Right lobe of liver (tissue), 6 donors: Measurements from ENCODE around the gene DNAJC15. TPM values are rescaled to one million over a fixed set of nuclear protein-coding genes. Genes with fewer than 3 reads are reported as not detected.

Experiments
- ATAC-seq, 4 donors: fragments of 200-7000 bp; cut with Tn5 transposase; one replicate each; pipeline ENCODE4 v1.9.1; 2020; ENCODE audit warnings: mild to moderate bottlenecking in 4 of 4, moderate library complexity in 4 of 4
- DNase-seq, 3 donors: peaks; one replicate each; pipeline ENCODE4 v3.0.0-alpha.2; 2020
- H3K27ac ChIP-seq, 3 donors: fragments of 200-600 bp; one replicate each; pipeline ENCODE4 v1.8.0; 2022
- H3K27me3 ChIP-seq, 2 donors: fragments of 200-600 bp; one replicate each; pipeline ENCODE4 v1.8.0; 2022
- H3K36me3 ChIP-seq, 4 donors: fragments of 200-600 bp; sonication (generic) in 1 of 4; one replicate each; pipeline versions ENCODE4 v1.5.1 to v1.8.0; 2017 to 2022; ENCODE audit warnings: control low read depth in 1 of 4
- H3K4me1 ChIP-seq, 4 donors: fragments of 200-600 bp; sonication (generic) in 1 of 4; one replicate each; pipeline versions ENCODE4 v1.5.1 to v1.8.0; 2017 to 2022; ENCODE audit warnings: control low read depth in 1 of 4
- H3K4me3 ChIP-seq, 3 donors: fragments of 200-600 bp; one replicate each; pipeline ENCODE4 v1.8.0; 2022
- H3K9me3 ChIP-seq, 4 donors: fragments of 200-600 bp; sonication (generic) in 1 of 4; one replicate each; pipeline versions ENCODE4 v1.5.1 to v1.8.0; 2017 to 2022; ENCODE audit warnings: control low read depth in 1 of 4
- CTCF ChIP-seq, 4 donors: fragments of 200-600 bp in 3 of 4; fragments of 450-650 bp in 1 of 4; IDR thresholded peaks; one replicate each; pipeline versions ENCODE4 v1.5.1 to v1.8.0; 2016 to 2022; ENCODE audit warnings: antibody characterized with exemption in 4 of 4, mild to moderate bottlenecking in 2 of 4
- POLR2A ChIP-seq: fragments of 450-650 bp; IDR thresholded peaks from one replicate; pipeline ENCODE4 v1.6.1; 2017; ENCODE audit warnings: antibody characterized with exemption, mild to moderate bottlenecking
- WGBS: methylation state at CpG from one replicate; pipeline ENCODE4 v1.1.6; 2018; ENCODE audit warnings: low coverage, low lambda C conversion rate; ENCODE audit not compliant: insufficient coverage; ENCODE audit errors: missing lambda C conversion rate; 5-methylcytosine and 5-hydroxymethylcytosine counted together
- intact Hi-C, 2 donors: fragments of 100-400 bp; cut with DNase I; formaldehyde crosslinking; loops; one replicate each; pipeline versions ENCODE4 v1.11.2 to v1.14.1; 2022
- total RNA-seq, 6 experiments: library from RNA; depleted of rRNA in 2 of 6; stranded (reverse); fragments of >200 nt in 2 of 6; fragmentation: NEBNext Ultra II Directional in 3 of 6; extraction: Animal tissue kit (Norgen Biotek cat#: 25700) in 3 of 6; gene quantifications; one replicate each; pipeline versions ENCODE4 v1.1.0 to v1.2.4, GENCODE V29; 2016 to 2023
- donor health status: DM: no; HTN: yes; CAD: no.
- donor health status: DM: no; HTN: no; CAD: no.
- donor health status: DM: no; HTN: no; CAD: no.
- donor health status: DM: no; HTN: yes; CAD: no.
- donor health status: DM: no; HTN: yes; CAD: no.

The DNAJC15 gene
- total RNA-seq, 6 experiments from 2014 or later = 4.1 to 9.4 (median 6.9) TPM

DNA sequence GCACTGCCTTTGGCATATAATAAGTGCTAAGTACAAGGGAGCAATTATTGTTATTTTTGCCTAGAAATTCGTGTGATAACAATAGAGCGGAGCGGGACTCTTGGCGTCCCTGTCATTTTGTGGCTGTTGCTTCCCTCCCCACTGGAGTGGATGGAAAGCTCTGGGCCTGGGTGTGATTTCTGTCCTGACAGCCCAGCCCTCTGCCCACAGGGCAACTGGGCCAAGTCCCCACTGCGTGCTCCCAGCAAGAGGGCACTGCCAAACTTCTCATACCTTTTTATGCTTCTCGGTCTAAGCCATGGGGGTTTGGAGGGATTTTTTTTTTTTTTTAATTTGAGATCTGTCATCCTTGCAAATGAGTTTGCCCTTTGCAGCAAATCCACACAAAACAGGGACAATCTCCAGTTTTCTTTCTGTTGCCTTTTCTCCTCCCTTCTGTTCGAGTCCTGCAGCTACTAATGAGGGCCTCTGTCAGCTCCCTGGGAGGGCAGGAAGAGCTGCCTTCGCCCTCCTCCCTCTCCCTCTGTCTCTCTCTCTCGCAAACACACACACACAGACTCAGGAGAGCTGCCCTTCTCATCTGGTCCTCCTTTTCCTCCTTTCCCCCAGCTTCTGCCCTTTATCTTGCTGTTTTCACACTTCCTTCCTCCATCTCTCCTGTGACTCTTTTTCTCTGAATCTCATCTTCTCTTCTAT is 103.9 kb downstream of the DNAJC15 start:
- Histone ChIP-seq H3K9me3 (no peaks in the 10 kb centered on the region), H3K4me3 (no peak overlapping the region), H3K27me3 (no peaks in the 10 kb centered on the region), H3K36me3 (no peaks in the 10 kb centered on the region), H3K27ac (no peak overlapping the region), H3K4me1 (no peaks in the 10 kb centered on the region)
- ATAC-seq (no peak), DNase-seq (no peak)
- intact Hi-C loops = no loop called here
- no peak for TF ChIP-seq POLR2A
- TF ChIP-seq CTCF (IDR thresholded peaks at IDR 0.05) = no peak
- WGBS = 45% methylated on average over 5 of the region's 9 CpGs

DNA sequence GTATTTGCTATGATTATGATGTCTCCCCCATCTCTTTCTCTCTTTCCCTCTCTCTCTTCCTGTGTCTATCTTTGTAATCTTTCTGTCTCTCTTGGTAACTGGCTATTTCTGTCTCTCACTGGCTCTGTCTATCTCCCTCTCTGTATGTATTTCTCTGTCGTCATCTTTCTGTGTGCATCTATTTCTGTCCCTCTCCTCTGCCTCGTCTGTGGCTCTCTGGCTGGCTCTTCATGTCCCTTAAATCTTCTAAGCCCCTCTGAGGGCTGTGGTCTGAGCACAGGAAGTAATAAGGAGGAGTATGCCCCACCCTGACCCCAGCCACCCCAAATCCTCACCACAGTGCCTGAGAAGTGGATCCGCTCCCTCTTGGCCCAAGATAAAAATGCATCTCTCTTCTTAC is 104.4 kb downstream of the DNAJC15 start:
- TF ChIP-seq CTCF (IDR thresholded peaks at IDR 0.05) = no peak
- TF ChIP-seq POLR2A = no peak
- H3K36me3 ChIP-seq = no peaks in the 10 kb centered on the region
- no peak for DNase-seq
- H3K9me3 ChIP-seq = no peaks in the 10 kb centered on the region
- H3K4me3 ChIP-seq = no peak overlapping the region
- 39% methylated on average over 3 of the region's 3 CpGs for WGBS
- no peak for ATAC-seq
- no peaks in the 10 kb centered on the region for H3K4me1 ChIP-seq
- H3K27ac ChIP-seq = no peak overlapping the region
- no peaks in the 10 kb centered on the region for H3K27me3 ChIP-seq
- intact Hi-C loops = no loop called here

DNA sequence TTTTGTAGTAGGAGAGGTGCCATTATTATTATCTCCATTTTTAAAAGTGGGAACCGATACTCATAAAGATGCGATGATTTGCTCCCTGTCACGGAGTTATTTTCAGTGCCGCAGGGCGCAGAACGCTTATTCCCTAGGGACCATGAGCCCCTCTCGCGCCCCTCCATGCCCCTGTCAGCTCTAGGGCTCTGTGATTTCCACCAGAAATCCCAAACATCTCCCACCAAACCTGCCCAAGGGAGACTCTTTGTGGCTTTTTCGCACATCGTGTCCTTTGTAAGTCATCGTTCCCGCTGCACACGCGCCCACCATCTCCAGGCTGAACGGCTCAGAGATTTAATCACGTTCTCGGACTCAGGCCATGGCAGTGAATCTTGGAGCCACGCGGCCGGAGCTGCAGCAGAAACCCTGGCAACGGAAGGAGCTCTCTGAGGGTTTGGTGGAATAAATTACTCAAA is 105.1 kb downstream of the DNAJC15 start:
- Histone ChIP-seq H3K4me3 (no peak overlapping the region), H3K36me3 (no peaks in the 10 kb centered on the region), H3K27ac (no peak overlapping the region), H3K4me1 (no peaks in the 10 kb centered on the region), H3K9me3 (no peaks in the 10 kb centered on the region), H3K27me3 (no peaks in the 10 kb centered on the region)
- TF ChIP-seq CTCF (IDR thresholded peaks at IDR 0.05) = no peak
- no peak for TF ChIP-seq POLR2A
- 83% methylated on average over 19 of the region's 21 CpGs for WGBS
- no peak for DNase-seq
- no peak for ATAC-seq
- intact Hi-C loops = no loop called here

DNA sequence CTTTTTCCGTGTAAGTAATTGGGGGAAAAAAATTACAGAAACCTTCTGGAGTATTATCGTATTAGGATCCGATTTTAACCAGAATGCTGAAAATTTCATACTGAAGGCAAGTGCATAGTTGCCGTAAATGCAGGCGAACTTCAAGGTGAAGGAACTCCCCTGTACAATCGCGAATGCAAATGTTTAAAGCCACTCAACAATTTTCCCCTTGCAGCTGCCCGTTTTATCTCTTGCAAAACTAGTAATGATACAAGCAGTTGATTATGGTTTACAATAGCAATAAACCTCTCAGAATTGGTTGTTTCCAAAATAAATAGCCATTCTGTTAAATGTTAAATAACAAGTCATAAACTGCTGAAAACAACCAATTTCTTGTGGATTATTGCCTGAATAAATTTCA is 105.7 kb downstream of the DNAJC15 start:
- H3K4me3 ChIP-seq = no peak overlapping the region
- intact Hi-C loops = no loop called here
- no peaks in the 10 kb centered on the region for H3K9me3 ChIP-seq
- H3K27me3 ChIP-seq = no peaks in the 10 kb centered on the region
- H3K36me3 ChIP-seq = no peaks in the 10 kb centered on the region
- DNase-seq (no peak), ATAC-seq (no peak)
- H3K27ac ChIP-seq = no peak overlapping the region
- TF ChIP-seq POLR2A (no peak), CTCF (IDR thresholded peaks at IDR 0.05) (no peak)
- H3K4me1 ChIP-seq = no peaks in the 10 kb centered on the region
- 60% methylated on average over 8 of the region's 8 CpGs for WGBS
